GM12801 (cell line): ENCODE results near the gene OSBPL10.

Experiments used
- CTCF ChIP-seq: IDR thresholded peaks from one replicate; pipeline ENCODE4 v1.5.1; 2011; ENCODE audit warnings: control low read depth; ENCODE audit not compliant: insufficient read length; ENCODE audit errors: extremely low read depth

The OSBPL10 gene

GRCh38 chr3:31871939-31872507 lies 109.0 kb downstream of the OSBPL10 start:
- TF ChIP-seq CTCF: no peak

GRCh38 chr3:31868236-31868635 lies 112.8 kb downstream of the OSBPL10 start:
- no peak for TF ChIP-seq CTCF

- TF ChIP-seq CTCF: no peak
These were observed 118.3 kb downstream of the OSBPL10 start for GRCh38 chr3:31862666-31863279.

GRCh38 chr3:31861826-31862225 lies 119.2 kb downstream of the OSBPL10 start:
- no peak for TF ChIP-seq CTCF

GRCh38 chr3:31859245-31859644 lies 121.8 kb downstream of the OSBPL10 start:
- TF ChIP-seq CTCF: no peak

GRCh38 chr3:31858439-31858838 lies 122.6 kb downstream of the OSBPL10 start:
- no peak for TF ChIP-seq CTCF

- no peak for TF ChIP-seq CTCF
These were observed 127.5 kb downstream of the OSBPL10 start for GRCh38 chr3:31853580-31853979.
